Measurements from ENCODE around the gene ZNF878. TPM values are rescaled to one million over a fixed set of nuclear protein-coding genes. Genes with fewer than 3 reads are reported as not detected.
"Not testable (repeated sequence)": the region's sequence is repeated elsewhere in the genome, so short reads cannot be mapped to it uniquely, and the experiment has no call there.

Gene ZNF878
- total RNA-seq, 2 donors from 2014 or later: 0.26 to 4.0 TPM

- ATAC-seq (no peak), DNase-seq (no peak)
- H3K4me1 ChIP-seq: peaks cover 5% of the 10 kb centered on the region
- peaks cover 0 to 3% of the 10 kb centered on the region in 2 donors for H3K36me3 ChIP-seq (replicated peaks in 1 of 2; ENCODE audit: insufficient read depth in 1 of 2, low read depth in 2 of 2)
- no peaks in the 10 kb centered on the region for H3K27me3 ChIP-seq
- intact Hi-C loops (cut with DNase I): no loop called here
- H3K27ac ChIP-seq: no peak overlapping the region
- H3K9me3 ChIP-seq: no peaks in the 10 kb centered on the region
- TF ChIP-seq, protein P1, sequence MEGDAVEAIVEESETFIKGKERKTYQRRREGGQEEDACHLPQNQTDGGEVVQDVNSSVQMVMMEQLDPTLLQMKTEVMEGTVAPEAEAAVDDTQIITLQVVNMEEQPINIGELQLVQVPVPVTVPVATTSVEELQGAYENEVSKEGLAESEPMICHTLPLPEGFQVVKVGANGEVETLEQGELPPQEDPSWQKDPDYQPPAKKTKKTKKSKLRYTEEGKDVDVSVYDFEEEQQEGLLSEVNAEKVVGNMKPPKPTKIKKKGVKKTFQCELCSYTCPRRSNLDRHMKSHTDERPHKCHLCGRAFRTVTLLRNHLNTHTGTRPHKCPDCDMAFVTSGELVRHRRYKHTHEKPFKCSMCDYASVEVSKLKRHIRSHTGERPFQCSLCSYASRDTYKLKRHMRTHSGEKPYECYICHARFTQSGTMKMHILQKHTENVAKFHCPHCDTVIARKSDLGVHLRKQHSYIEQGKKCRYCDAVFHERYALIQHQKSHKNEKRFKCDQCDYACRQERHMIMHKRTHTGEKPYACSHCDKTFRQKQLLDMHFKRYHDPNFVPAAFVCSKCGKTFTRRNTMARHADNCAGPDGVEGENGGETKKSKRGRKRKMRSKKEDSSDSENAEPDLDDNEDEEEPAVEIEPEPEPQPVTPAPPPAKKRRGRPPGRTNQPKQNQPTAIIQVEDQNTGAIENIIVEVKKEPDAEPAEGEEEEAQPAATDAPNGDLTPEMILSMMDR (IDR thresholded peaks at IDR 0.05): no peak
- no peak for TF ChIP-seq POLR2A (IDR thresholded peaks at IDR 0.05)
- 33 to 49% methylated on average over 10 of the region's 10 CpGs for WGBS, 2 donors
- H3K4me3 ChIP-seq: peak overlapping the region in 1 of 2 donors; percentile 55
Observed at GRCh38 chr19:12092956-12093355, 40.2 kb upstream of the ZNF878 start.

DNA sequence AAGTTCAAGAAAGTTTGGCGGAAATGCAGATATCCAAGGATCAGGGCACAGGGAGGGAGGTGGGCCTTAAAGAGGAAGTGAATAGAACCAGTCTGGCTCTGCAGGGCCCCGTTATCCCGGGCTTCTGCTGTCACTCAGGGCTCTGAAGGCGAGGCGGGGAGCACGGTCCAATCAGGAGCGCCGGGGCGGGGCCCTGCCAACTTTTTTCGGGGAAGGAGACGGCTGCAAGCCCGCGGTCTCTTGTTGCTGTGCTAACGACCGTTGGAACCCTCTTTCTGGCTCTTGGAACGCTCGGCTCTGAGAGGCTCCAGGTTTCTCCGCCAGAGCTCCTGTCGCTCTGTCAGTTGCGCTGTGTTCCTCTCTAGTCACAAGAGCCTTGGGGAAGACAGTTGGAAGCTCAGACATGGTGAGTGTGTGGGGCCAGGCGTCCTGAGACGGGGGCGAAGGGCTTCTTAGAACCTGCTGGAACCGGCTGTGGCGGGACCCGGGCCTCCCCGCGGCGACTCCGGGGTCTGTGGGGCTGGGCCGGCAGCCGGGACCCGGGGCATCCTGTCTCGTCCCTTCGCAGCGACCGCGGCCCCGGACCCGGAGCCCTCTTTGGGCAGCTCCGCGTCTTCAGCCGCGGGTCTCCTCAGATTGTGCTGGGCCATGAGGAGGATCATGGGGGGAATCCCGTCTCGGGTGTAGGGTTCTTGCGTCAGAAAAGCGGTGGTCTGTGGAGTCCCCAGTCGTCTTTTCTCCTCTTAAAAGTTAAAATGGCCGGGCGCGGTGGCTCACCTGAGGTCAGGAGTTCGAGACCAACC is 39.5 kb upstream of the ZNF878 start:
- Histone ChIP-seq H3K27ac (peak overlapping the region in 3 of 4 donors; percentile 6 to 72 (median 62)), H3K27me3 (no peaks in the 10 kb centered on the region), H3K4me3 (peak overlapping the region; percentile 19 to 55), H3K9me3 (no peaks in the 10 kb centered on the region), H3K4me1 (peaks cover 5% of the 10 kb centered on the region), H3K36me3 (replicated peaks in 1 of 2; ENCODE audit: insufficient read depth in 1 of 2, low read depth in 2 of 2) (peaks cover 0 to 3% of the 10 kb centered on the region in 2 donors)
- intact Hi-C loops (cut with DNase I): no loop called here
- 2 to 9% methylated on average over 21 to 41 of the region's 53 CpGs for WGBS, 2 donors
- peak in 2 of 3 donors; percentile 41 to 48 for TF ChIP-seq POLR2A (IDR thresholded peaks at IDR 0.05)
- TF ChIP-seq, protein P1 (IDR thresholded peaks at IDR 0.05): no peak
- peak; percentile 78 to 90 (median 84) for DNase-seq
- peak; percentile 94 for ATAC-seq

DNA sequence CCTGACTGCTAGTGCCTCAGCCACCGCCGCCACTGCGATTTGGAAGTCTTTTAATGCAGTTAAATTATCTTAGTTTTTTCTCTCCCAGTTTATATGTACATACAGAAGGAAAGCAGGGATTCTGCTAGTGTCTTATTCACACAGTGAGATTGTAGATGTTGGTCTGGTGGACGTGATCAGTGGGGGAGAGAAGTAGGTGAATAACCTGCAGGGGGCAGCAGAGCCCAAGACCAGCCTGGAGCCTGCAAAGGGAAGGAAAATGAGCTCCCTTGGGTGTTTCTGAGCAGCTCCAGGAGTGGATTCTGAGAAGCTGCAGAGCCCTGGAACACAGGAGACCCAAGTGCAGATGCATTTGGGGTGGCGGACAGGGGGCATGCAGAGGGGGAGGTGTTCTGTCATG is 38.0 kb upstream of the ZNF878 start:
- Histone ChIP-seq H3K9me3 (no peaks in the 10 kb centered on the region), H3K27ac (no peak overlapping the region), H3K4me1 (peaks cover 5% of the 10 kb centered on the region), H3K36me3 (replicated peaks in 1 of 2; ENCODE audit: insufficient read depth in 1 of 2, low read depth in 2 of 2) (peaks cover 0 to 3% of the 10 kb centered on the region in 2 donors), H3K27me3 (no peaks in the 10 kb centered on the region), H3K4me3 (no peak overlapping the region)
- 51 to 61% methylated on average over 4 to 5 of the region's 5 CpGs for WGBS, 2 donors
- intact Hi-C loops (cut with DNase I): no loop called here
- ATAC-seq (peak; percentile 49), DNase-seq (peak; percentile 50 to 69 (median 62))
- no peak for TF ChIP-seq POLR2A (IDR thresholded peaks at IDR 0.05)
- TF ChIP-seq, protein P1 (IDR thresholded peaks at IDR 0.05): peak; percentile 26 to 58 (median 50)

GRCh38 chr19:12085074-12085818 is 32.5 kb upstream of the ZNF878 start:
- WGBS, 2 donors: 87 to 92% methylated on average over 5 of the region's 5 CpGs
- Histone ChIP-seq H3K4me1 (no peaks in the 10 kb centered on the region), H3K27ac (no peak overlapping the region), H3K9me3 (peaks cover 0 to 6% (median 0%) of the 10 kb centered on the region in 3 donors), H3K27me3 (no peaks in the 10 kb centered on the region), H3K4me3 (no peak overlapping the region), H3K36me3 (replicated peaks in 1 of 2; ENCODE audit: insufficient read depth in 1 of 2, low read depth in 2 of 2) (peaks cover 0 to 3% of the 10 kb centered on the region in 2 donors)
- intact Hi-C loops (cut with DNase I): no loop called here
- DNase-seq (no peak), ATAC-seq (no peak)
- TF ChIP-seq, protein P1 (IDR thresholded peaks at IDR 0.05): no peak
- no peak for TF ChIP-seq POLR2A (IDR thresholded peaks at IDR 0.05)

DNA sequence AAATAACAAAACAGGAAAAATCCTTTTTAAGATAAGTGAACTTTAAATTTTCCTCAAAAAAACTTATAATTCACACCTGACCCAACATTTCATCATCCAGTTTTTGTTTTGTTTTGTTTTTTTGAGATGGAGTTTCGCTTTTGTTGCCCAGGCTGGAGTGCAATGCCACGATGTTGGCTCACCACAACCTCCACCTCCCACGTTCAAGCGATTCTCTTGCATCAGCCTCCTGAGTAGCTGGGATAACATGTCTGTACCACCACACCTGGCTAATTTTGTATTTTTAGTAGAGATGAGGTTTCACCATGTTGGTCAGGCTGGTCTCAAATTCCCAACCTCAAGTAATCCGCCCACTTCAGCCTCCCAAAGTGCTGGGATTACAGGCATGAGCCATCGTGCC is 30.6 kb upstream of the ZNF878 start:
- H3K36me3 ChIP-seq (replicated peaks in 1 of 2; ENCODE audit: insufficient read depth in 1 of 2, low read depth in 2 of 2); H3K27me3 ChIP-seq; H3K4me3 ChIP-seq; H3K4me1 ChIP-seq; ATAC-seq; DNase-seq; H3K27ac ChIP-seq; intact Hi-C loops (cut with DNase I): not testable (repeated sequence)
- H3K9me3 ChIP-seq: peaks cover 0 to 25% (median 0%) of the 10 kb centered on the region in 3 donors
- WGBS, 2 donors: 95 to 98% methylated on average over 6 of the region's 6 CpGs
